ENCODE measurements around the gene KIRREL3.
A peak's percentile ranks its signal among the peaks of the same experiment; 100 is the strongest.

KIRREL3 gene

DNA sequence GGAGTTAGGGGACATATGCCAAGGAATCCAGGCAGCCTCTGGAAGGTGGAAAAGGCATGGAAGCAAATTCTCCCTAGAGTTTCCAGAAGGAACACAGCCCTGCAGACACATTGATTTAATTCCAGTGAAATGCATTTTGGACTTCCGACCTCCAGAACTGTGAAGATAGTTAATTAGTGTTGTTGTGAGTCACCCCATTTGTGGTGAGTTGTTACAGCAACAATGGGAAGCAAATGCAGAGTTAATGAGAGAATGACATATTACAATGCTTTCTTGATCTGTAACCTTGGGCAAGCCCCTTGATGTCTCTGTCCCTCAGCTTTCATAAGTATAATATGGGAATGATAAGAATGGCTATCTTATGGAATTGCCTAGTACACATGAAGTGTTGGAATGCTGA lies 178.7 kb downstream of the KIRREL3 start:
- DNase-seq, result no peak

- DNase-seq, result no peak
Measured at GRCh38 chr11:126819194-126819593, 181.4 kb downstream of the KIRREL3 start.

GRCh38 chr11:126817523-126818450 lies 182.8 kb downstream of the KIRREL3 start:
- DNase-seq, result no peak

- no peak for DNase-seq
Measured at GRCh38 chr11:126817096-126817495, 183.5 kb downstream of the KIRREL3 start.

- no peak for DNase-seq
Measured at GRCh38 chr11:126816645-126817044, 183.9 kb downstream of the KIRREL3 start.

GRCh38 chr11:126815111-126815510 lies 185.5 kb downstream of the KIRREL3 start:
- DNase-seq, result no peak

- DNase-seq, result peak; percentile 59
Measured at GRCh38 chr11:126810776-126811175, 189.8 kb downstream of the KIRREL3 start.

DNA sequence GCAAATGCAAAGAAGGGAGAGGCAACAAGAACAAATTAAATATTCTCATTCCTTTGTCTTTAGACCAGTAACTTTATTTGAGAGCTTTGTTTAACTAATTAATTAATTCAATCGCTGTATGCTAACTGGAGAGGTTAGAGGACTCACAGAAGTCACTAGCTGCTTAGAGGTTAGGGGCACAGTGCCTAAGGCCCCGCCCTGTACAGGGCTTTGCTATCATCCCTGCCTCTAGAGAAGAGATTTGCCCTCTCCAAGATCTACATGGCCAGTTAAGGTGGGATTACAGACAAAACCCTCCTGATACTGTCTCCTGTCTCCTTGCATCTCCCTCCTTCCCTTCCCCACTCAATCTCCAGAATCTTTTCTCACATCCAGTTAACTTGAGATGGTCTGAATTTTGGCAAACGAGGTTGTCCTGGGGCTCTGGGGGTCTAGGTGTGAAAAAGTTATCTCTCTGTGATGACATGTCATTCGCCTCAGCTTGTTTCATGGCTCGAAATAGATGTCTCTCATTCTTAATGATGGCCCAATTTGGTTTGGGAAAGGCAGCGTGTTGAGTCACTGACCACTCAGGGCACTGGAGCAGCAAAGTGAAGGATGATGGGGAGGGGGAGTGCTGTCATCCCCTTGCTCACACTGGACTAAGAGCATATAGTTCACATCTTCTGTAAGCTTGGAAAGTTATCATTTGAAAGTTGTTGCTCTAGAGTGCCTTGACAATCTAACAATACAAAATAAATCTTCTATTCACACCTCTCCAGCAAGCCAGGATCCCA lies 190.9 kb downstream of the KIRREL3 start:
- DNase-seq, result no peak

DNA sequence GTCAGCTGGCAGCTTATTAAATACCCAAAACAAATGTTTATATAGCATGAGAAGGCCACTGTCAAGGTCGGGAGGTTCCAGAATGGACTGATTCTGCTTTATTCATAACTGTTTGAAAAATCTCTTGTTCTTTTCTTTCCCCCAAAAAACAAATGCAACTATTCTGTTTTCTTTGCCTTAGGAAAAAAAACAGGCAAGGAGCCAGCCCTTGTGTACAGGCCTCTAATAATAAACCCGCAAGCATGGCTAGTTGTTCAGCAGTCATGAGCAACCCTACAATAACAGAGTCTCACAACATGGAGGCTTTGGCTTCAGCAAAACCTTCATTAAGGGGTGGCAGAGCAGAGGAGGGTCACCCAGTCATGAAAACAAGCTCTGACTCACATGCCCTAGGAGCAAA lies 191.7 kb downstream of the KIRREL3 start:
- DNase-seq, result no peak

GRCh38 chr11:126808296-126808695 lies 192.3 kb downstream of the KIRREL3 start:
- DNase-seq, result no peak

DNA sequence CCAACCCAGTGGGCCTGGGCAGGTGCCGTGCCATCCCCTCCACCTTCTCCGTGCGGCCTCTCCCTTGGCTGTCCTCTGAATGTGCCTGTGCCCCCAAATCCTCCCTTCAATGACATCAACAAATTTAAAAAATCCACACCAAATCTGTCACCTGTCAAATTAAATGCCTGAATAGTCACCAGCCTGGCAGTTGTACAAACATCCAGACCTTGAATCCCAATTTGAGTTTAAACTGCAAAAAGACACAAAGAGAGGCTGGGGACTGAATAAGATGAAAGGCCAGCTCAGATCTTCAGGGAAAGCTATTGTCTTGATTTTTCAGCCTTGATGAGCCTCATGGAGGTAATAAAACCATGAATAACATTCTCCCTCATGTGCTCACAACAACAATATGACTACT lies 194.7 kb downstream of the KIRREL3 start:
- no peak for DNase-seq

DNA sequence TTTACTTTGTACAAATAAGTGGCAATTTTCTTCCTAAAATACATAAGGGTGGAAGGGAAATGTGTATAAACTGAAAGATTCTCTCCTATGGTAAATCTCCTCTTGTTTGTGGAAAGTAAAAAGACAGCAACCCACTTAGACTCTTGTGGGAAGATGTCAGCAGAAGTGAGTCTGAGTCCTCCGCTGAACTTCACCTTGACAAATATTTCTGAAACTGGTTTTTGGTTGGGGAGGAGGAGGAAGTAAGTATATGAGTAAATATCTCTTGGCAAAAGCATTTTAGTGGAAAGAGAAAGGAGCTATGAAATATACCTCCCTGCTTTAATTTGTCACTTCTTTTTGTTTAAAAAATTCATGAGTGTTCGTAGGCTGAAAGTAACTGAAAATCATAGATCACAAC lies 196.2 kb downstream of the KIRREL3 start:
- no peak for DNase-seq

DNA sequence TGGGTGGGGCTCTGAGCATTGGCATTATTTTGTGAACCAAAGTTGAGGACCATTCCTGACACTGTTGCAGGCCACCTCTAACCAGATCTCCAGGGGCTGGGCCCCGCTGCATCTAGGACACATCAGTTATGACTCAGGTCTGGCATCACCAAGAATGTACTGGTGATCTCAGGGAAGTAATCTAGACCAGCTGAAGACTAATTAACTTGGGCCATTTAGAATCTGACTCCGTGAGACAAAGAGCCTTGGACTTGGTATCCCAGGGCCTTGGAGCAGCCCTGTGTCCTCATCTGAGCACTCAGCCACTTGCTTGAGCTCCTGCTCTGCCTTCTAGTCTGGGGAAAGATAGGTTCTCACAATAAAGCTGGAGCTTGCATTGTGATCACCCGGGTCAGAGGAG lies 200.6 kb downstream of the KIRREL3 start:
- no peak for DNase-seq

DNA sequence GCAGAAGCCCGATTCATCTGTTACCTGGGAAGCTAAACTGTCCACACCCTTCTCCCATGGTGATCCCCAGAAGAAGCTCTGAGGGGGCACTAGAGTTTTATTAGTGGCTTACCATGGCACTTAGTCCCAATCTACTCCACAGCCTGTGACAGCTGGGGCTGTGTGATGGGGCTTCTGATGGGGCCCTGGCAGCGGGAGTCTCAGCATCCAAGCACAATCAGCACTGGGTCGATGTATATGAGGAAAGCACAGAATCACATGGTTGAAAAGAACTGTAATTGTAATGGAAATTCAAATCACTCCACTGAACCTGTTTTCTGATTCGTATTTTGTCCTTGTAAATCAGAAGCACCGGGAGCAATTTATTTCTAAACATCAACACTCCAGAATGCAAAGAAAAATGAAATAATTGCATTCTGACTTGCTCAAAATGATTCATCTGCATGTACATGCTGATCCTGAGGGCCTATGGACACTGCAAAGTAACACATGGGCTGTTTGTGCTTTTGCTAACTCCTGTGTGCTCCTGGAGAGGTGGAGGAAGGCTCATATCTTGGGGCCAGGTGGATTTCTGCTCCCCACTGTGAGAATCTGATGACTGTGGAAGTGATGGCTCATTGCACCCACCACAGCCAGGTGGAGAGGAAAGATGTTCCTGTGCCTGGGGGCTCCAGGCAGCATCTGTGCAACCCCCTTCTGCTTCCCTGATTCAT lies 203.0 kb downstream of the KIRREL3 start:
- DNase-seq, result no peak

DNA sequence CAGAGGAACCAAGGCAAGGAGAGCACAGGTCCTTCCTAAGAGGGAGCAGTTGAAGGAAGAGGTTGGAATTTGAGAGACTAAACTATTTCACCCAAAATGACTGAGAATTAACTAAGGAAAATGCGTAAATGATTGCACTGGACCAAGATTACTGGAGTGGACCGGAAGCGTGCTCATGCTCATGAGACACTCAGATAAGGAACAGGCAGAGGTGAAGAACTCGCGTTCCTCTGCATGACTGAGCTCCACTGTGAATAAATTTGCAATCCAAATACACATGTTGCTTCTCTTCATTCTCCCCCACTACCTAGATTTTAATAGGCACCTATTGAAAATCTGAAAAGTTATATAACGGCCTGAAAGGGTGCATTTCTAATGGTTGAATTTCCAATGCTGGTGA lies 207.0 kb downstream of the KIRREL3 start:
- no peak for DNase-seq

DNA sequence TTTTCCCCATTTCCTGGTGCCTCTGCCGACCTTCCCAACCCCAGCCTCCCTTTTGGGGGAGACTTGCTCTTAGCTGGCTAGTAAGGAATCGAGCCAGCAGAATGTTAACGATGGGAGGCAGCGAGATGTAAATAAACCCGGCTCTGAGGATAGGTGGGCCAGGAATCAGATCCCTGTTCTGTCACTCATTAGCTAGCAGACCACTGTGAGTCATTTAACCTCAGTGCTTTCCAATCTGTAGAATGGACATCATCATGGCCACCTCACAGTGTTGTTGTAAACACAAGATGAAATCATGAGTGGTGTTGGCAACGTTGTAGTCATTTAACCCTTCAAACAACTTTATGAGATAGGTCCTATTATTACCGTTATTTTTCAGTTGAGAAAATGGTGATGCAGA lies 208.6 kb downstream of the KIRREL3 start:
- no peak for DNase-seq

DNA sequence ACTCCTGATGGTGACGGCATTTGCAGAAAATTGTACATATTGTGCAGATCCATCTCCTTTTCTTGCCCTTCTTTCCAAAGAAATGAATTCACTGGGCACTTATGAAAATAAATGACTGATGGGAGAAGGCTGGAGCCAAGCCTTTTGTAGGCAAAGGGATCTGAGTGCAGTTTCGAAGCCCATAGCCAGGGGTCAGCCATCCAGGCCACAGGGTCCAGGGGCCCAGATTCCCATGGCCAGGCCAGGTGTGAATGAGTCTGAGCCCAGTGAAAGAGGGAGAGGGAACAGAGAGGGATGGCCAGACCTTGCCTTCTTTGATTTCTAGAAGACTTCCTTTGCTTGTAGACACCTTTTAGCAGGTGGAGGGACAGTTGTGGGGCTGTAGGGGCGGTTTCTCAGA lies 209.1 kb downstream of the KIRREL3 start:
- no peak for DNase-seq

GRCh38 chr11:126790550-126791081 lies 210.0 kb downstream of the KIRREL3 start:
- DNase-seq, result no peak

- DNase-seq, result no peak
Measured at GRCh38 chr11:126782810-126783209, 217.8 kb downstream of the KIRREL3 start.

GRCh38 chr11:126781942-126782341 lies 218.6 kb downstream of the KIRREL3 start:
- DNase-seq, result no peak

GRCh38 chr11:126776119-126776518 lies 224.5 kb downstream of the KIRREL3 start:
- no peak for DNase-seq

- no peak for DNase-seq
Measured at GRCh38 chr11:126772267-126772666, 228.3 kb downstream of the KIRREL3 start.

DNA sequence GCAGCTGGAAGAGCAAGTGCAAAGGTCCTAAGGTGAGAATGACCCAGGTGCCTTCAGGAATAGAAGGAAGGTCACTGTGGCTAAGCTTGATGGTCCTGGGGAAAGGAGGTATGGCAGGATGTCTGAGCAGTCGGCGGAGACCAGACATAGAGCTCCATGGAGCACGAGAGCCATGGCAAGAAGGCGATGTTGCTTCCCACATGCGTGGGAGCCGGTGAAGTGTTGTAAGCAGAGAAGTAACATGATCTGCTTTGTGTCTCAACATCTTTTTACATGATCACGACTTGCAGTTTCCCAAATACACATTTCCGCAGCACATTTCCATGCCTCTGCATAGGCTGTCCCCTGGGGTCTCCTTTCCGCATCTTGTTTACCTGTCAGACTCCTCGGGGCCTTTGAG lies 231.9 kb downstream of the KIRREL3 start:
- no peak for DNase-seq

Measured in NCI-H1694 (cell line).